Erythroblast (primary cell): ENCODE results near the gene FHL3.
A peak's percentile ranks its signal among the peaks of the same experiment; 100 is the strongest.

Experiments used
- DNase-seq, 2 experiments: peaks; one replicate each; lab custom pipeline; 2025; lab: John Stamatoyannopoulos, UW
- GATA1 ChIP-seq: IDR thresholded peaks from 2 replicates; pipeline ENCODE4 v1.6.1; 2011; ENCODE audit warnings: low read depth, mild to moderate bottlenecking, control low read depth, low read length, moderate library complexity
- POLR2A ChIP-seq: IDR thresholded peaks from 2 replicates; pipeline ENCODE4 v1.6.1; 2011; ENCODE audit warnings: mild to moderate bottlenecking, low read length

FHL3 gene

DNA sequence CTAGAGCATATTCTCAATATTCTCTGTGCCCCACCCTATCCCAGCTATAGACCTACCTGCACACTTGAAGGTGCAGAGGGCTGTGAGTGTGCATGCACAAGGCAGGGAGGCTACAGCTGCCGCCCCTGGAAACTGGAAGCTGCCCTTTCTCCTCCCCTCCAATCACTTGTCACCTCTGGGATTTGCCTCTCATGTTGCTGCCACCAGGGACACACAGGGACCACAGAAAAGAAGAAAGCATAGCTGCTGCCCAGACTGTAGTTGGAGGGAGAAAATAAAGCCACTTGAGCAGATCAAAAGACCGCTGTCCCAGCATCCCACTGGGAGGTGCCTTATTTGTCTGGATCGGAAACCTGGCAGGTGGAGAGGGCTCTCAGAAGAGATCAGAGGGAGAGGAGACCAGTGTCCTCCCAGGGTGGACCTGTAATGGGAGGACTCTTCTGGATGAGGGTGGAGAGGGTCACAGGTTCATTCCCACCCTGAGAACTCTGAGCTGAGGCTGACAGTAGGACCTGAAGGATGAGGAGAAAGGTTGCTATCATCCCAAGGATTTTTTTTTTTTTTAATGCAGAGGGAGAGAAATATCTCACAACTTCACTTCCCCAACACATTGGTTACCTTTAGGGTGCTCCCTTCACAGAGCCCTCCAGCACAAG is 50.9 kb downstream of the FHL3 start:
- peak in 1 of 2 experiments; percentile 11 for DNase-seq
- TF ChIP-seq POLR2A (no peak), GATA1 (no peak)

DNA sequence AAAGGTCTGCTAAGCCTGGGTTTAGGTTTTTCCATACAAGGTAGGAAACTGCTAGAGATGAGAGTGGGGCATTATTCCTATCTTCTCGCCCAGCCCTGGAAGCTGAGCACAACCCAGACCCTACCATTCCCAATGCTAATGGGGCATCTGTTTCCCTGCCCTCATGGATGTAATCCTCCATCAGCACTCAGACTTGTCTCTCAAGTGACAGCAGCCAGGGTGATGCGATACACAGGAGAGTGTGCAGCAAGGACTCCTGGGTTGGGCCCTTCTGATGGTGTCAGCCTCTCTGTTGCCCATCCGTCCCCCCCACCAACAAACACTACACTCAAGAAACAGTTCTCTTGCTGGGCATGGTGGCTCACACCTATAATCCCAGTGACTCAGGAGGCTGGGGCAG is 52.6 kb downstream of the FHL3 start:
- TF ChIP-seq GATA1 (no peak), POLR2A (no peak)
- DNase-seq, result no peak

DNA sequence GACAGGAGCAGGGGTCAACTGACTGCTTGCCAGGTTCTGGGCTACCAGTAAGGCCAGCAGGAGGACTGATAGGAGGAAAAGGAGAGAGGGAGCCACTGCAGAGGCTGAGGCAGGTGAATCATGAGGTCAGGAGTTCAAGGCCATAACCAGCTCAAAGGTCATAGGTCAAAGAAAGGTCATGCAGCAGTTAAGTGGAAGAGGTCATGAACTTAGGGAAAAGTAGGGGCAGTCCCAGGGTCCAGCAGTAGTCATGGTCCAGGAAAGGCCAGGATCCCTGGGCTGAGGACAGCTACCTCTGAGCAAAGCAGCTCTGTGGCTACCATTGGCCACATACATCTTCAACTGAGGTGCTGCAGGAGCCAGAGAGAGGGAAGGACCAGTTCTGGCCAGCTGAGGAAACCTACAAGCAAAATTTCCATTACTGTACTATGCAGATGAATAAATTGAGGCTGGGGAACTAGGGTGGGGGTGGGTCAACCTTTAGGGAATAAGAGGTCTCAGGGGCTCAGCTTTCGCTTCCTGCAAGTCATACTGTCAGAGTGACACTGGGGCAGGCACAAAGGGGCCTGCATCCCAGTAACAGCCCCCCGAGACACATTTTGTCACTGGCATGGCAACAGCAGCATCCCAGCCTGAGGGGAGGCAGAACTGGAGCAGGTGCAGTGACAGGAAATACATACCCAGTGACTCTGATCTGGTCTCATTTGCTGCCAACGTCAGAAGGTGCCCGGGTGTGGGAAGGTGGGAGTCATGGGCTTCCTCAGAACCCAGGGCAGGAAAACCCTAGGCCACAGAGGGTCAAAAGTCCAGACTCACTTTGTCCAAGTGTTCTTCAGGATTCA is 53.3 kb downstream of the FHL3 start:
- TF ChIP-seq POLR2A (no peak), GATA1 (no peak)
- no peak for DNase-seq

DNA sequence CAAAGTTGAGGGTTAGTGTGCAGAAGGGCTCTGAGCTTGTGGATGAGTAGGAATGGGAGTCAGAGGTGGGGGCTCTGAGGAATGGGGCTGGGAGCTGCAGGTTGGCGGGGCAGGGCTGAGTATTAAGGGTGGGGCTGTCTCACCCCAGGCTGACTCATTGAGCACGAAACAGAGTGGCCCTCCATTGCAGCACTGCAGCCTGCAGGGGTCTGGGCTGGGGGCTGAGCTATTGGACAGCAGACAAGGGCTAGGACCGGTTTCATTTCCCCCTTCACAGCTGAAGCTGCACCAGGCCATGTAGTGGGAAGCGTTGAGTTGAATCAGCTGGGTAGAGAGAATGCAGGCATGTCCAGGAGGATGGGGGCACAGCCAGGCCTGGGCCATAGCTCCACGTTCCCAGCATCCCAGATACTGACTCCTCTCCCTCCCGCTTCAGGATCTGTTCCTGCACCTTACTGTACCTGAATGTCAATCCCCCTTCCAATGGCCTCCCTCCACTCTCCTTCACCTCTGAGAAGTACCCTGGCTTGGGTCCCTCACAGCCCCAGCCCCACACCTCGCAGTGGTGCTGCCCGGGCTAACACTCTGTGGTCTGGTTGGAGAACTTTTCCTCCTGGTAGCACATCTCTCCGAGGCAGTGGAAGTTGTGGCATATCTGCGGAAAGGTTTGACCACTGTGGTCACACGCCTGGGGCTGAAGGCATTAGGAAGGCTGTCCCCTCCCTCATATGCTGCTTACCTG is 54.1 kb downstream of the FHL3 start:
- DNase-seq, result no peak
- TF ChIP-seq POLR2A (no peak), GATA1 (no peak)

DNA sequence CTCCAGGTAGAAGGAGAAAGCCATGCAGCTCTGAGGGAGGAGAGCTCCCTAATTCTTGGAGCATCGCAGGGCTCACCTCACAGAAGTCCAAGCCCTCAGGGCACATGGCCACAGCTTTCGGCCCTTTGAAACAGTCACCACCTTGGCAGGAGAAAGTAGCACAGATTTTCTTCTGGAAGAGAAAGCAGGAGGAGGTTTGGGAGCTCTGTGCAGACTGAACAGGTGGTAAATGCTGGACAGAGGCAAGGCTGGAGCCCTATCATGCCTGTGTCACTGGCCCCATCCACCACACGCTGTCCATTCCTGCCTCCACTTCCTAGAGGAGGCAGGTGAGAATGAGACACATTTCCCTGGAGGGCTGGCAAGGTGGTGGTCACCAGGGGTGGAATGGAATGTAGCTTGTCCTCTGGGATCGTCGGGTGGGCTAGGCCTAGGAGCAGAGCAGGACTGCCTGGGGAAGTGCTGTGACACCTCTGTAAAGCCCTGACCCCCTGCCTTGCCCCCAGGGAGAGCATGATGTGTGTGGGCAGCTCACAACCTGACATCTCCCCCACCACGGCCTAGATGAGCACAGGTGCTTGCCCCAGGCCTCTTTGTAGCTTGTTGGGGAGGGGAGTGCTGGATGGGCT is 55.7 kb downstream of the FHL3 start:
- no peak for TF ChIP-seq GATA1
- TF ChIP-seq POLR2A, result no peak

DNA sequence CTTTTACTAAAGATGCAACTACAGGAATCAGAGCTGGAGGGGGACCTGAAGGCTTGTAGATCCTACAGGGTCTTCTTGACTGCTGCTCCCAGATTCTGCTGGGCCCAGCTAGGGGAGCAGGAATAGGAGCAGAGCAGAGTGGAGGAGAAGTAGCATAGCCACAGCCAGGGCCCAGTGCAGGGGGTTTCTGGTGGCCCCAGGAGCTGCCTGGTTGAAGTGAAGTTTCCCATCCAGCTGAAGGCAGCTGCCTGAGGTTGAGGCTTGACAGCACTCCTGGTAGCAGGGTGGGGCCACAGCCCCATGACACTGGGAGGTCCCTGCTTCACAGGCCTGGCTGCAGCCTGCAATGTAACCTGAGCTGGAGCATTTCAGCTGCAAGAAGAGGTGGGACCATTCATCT is 56.5 kb downstream of the FHL3 start:
- no peak for TF ChIP-seq GATA1
- TF ChIP-seq POLR2A, result no peak
- no peak for DNase-seq

More for the DNA sequence above, 55.7 kb downstream of the FHL3 start:
- DNase-seq, result no peak

DNA sequence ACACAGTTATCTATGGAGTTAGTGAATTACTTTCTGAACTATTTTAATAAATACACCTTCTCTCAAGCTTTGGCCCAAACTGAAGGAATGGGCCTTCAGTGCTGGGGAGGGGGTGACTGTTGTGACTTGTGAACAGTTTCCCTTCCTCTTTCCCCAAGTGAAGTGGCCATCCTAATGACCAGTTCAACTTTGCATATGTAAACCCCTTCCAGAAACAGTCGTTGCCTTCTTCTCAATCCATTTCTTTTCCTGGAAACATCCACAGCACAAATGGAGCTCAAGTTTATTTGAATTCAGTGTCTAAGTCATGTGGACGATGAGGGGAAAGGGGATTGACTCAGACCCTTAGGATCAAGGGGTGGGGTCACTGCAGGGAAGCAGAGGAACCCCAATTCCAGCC is 57.1 kb downstream of the FHL3 start:
- no peak for DNase-seq
- TF ChIP-seq GATA1 (no peak), POLR2A (no peak)

DNA sequence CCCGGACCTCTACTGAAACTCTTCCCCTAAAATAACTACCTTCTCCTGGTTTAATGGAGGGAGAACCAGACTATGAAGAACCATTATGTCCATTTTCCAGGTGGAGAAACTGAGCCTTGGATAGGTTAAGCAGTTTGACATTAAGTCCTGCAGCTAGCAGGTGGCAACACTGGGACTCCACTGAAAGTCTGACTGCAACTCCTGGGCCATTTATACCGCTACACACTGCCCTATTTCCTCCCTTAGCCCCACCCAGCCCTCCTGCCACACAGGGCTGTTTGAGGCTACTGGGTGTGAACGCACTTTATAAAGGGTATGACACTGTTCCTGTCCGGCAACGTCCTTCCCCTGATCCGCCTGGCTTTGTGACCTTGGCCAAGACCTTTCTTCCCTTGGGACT is 58.0 kb downstream of the FHL3 start:
- DNase-seq, result peak; percentile 10 to 30
- TF ChIP-seq POLR2A (no peak), GATA1 (no peak)
